SK-N-SH (cell line): Measurements from ENCODE around the gene AMDHD2.

Experiments
- CTCF ChIP-seq: fragments of 200-600 bp; sonication (generic); IDR thresholded peaks from 2 replicates; pipeline ENCODE4 v1.6.1; 2017; ENCODE audit warnings: antibody characterized with exemption, mild to moderate bottlenecking, moderate library complexity
- EZH2phosphoT487 ChIP-seq: fragments of 200-600 bp; sonication (generic); IDR thresholded peaks from 2 replicates; pipeline ENCODE4 v1.6.1; 2017; ENCODE audit warnings: low read depth, mixed run types, mild to moderate bottlenecking, antibody characterized with exemption, moderate library complexity, borderline replicate concordance
- FOXM1 ChIP-seq: IDR thresholded peaks from 2 replicates; pipeline ENCODE4 v1.4.0; 2012; ENCODE audit warnings: low read depth, mild to moderate bottlenecking
- JUND ChIP-seq: IDR thresholded peaks from 2 replicates; pipeline ENCODE4 v1.4.0; 2012
- MAX ChIP-seq: IDR thresholded peaks from 2 replicates; pipeline ENCODE4 v1.4.0; 2012; ENCODE audit warnings: low read depth
- RAD21 ChIP-seq: IDR thresholded peaks from 2 replicates; pipeline ENCODE4 v1.6.1; 2012; ENCODE audit warnings: mild to moderate bottlenecking, low read length
- SIN3A ChIP-seq: IDR thresholded peaks from 2 replicates; pipeline ENCODE4 v1.6.1; 2012; ENCODE audit warnings: low read depth, mild to moderate bottlenecking, low read length, moderate library complexity, borderline replicate concordance
- USF2 ChIP-seq: fragments of 150-350 bp; IDR thresholded peaks from 2 replicates; pipeline ENCODE4 v1.6.1; 2017; ENCODE audit warnings: antibody characterized with exemption, low read length, low read depth, borderline replicate concordance

- TF ChIP-seq USF2 (no peak), CTCF (no peak), SIN3A (no peak), JUND (no peak), MAX (no peak), FOXM1 (no peak), EZH2phosphoT487 (no peak), RAD21 (no peak)
Measured at GRCh38 chr16:2490190-2491105, 29.7 kb upstream of the AMDHD2 start.
